ENCODE data around the gene DPYSL4. TPM values are rescaled to one million over a fixed set of nuclear protein-coding genes. Genes with fewer than 3 reads are reported as not detected.

Gene DPYSL4
- total RNA-seq, 1 donor from 2014 or later, result 0.53 TPM

GRCh38 chr10:132169766-132170560, 16.8 kb upstream of the DPYSL4 start:
- no peak for DNase-seq
- intact Hi-C loops (cut with micrococcal nuclease), result no loop called here
- POLR2A ChIA-PET, result no interaction called here
- peaks cover 7% of the 10 kb centered on the region for H3K27me3 Mint-ChIP-seq
- ATAC-seq (ENCODE audit: low read depth), result no peak
- no peak overlapping the region for H3K4me3 Mint-ChIP-seq
- H3K4me1 Mint-ChIP-seq, result no peaks in the 10 kb centered on the region
- no peak overlapping the region for H3K27ac Mint-ChIP-seq
- no peaks in the 10 kb centered on the region for H3K36me3 Mint-ChIP-seq (ENCODE audit: low read depth)
- CTCF ChIA-PET, result no interaction called here
- no peaks in the 10 kb centered on the region for H3K9me3 Mint-ChIP-seq
- TF ChIP-seq, protein P1, sequence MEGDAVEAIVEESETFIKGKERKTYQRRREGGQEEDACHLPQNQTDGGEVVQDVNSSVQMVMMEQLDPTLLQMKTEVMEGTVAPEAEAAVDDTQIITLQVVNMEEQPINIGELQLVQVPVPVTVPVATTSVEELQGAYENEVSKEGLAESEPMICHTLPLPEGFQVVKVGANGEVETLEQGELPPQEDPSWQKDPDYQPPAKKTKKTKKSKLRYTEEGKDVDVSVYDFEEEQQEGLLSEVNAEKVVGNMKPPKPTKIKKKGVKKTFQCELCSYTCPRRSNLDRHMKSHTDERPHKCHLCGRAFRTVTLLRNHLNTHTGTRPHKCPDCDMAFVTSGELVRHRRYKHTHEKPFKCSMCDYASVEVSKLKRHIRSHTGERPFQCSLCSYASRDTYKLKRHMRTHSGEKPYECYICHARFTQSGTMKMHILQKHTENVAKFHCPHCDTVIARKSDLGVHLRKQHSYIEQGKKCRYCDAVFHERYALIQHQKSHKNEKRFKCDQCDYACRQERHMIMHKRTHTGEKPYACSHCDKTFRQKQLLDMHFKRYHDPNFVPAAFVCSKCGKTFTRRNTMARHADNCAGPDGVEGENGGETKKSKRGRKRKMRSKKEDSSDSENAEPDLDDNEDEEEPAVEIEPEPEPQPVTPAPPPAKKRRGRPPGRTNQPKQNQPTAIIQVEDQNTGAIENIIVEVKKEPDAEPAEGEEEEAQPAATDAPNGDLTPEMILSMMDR (IDR thresholded peaks at IDR 0.05), result no peak

DNA sequence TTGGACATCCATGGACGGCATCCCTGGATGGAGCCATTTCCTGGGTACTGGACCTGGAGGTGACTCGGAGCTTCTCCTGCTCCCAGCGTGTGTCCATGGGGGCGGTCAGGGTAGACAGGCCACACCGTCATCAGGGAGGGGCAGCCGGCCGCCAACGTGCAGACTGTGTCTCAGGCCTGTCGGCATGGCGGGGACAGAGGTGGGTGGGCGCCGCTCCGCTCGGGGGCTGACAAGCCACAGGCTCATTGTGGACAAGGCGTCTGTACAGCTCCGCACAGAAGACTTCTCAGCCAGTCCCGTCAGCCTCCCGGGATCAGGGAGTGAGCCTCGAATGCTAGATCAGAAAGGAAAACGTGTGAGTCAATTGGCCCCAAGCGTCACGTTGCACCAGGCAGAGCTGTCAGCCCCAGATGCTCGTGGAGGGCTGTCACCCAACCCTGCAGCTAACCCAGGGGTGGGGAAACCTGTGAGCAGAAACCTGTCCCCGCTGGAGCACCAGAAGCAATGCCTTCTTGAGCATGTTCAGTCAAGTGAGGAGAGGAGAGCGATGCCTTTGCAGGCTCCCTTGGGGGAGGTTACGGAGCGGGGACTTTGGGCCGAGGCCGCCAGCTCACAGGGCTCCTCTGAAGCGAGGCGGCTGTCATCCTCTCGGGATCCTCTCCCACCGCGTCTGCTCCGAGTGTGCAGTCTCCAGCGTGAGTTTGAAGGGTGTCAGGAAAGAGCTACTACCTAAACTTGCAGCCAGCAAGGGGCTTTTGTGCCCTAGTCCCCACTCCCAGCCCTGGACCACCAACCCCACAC, 16.0 kb upstream of the DPYSL4 start:
- Mint-ChIP-seq H3K27ac (no peak overlapping the region), H3K9me3 (no peaks in the 10 kb centered on the region), H3K36me3 (ENCODE audit: low read depth) (no peaks in the 10 kb centered on the region), H3K4me1 (no peaks in the 10 kb centered on the region), H3K27me3 (peaks cover 7% of the 10 kb centered on the region), H3K4me3 (no peak overlapping the region)
- TF ChIP-seq, protein P1 (IDR thresholded peaks at IDR 0.05), result no peak
- ChIA-PET POLR2A (interaction anchor here (0.6 kb wide), 1 partner anchor 239 kb away, joined by 3 read pairs; no protein-coding TSS in a partner anchor), CTCF (no interaction called here)
- ATAC-seq (ENCODE audit: low read depth), result no peak
- intact Hi-C loops (cut with micrococcal nuclease), result no loop called here
- no peak for DNase-seq

DNA sequence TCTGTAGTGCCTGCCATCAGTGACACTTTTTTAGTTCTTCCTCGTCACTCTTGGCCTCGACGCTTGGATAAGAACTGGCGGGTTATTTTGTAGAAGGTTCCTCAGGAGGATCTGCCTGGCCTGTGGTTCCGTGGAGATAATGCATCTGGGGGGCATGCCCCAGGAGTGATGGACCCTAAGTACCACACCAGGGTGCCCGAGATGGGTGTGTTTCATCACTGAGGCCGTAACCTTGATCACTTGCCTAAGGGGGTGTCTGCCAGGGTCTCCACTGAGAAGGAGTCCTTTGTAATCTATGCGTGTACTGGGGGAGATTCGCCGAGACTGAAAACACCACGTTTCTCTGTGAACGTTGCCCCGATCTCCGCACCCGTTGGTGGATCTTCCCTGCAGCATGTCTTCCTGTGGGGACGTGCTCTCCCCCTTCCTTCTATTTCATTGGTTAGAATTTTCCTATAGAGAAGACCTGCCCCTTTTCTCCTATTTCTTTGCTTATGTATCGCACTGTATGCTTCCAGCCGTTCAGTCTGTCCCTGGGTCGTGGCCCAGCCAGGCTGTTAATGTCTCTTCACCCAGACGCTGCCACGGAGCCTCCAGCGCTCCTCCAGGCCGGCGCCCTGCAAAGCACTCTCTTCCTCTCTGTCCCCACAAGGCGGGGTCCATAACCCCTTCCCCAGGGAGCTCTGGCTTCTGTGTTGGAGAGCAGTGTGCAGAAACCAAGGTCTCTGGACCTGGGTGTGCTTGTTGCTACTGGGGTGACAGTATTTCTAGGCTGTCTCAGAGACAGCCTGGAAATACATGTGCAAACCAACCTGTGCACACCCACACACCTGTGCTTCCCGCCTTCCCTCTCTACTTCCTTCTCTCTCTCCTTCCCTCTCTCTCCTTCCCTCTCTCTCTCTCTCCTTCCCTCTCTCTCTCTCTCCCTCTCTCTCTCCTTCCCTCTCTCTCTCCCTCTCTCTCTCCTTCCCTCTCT, 14.4 kb upstream of the DPYSL4 start:
- intact Hi-C loops (cut with micrococcal nuclease), result no loop called here
- H3K9me3 Mint-ChIP-seq, result no peaks in the 10 kb centered on the region
- H3K4me1 Mint-ChIP-seq, result peaks cover 10% of the 10 kb centered on the region
- no peak overlapping the region for H3K4me3 Mint-ChIP-seq
- no peaks in the 10 kb centered on the region for H3K36me3 Mint-ChIP-seq (ENCODE audit: low read depth)
- H3K27me3 Mint-ChIP-seq, result peaks cover 10% of the 10 kb centered on the region
- ChIA-PET CTCF (no interaction called here), POLR2A (no interaction called here)
- TF ChIP-seq, protein P1 (IDR thresholded peaks at IDR 0.05), result no peak
- DNase-seq, result no peak
- H3K27ac Mint-ChIP-seq, result no peak overlapping the region
- no peak for ATAC-seq (ENCODE audit: low read depth)

- H3K27ac Mint-ChIP-seq, result no peak overlapping the region
- POLR2A ChIA-PET, result no interaction called here
- intact Hi-C loops (cut with micrococcal nuclease), result no loop called here
- peaks cover 18% of the 10 kb centered on the region for H3K27me3 Mint-ChIP-seq
- no peaks in the 10 kb centered on the region for H3K36me3 Mint-ChIP-seq (ENCODE audit: low read depth)
- TF ChIP-seq, protein P1 (IDR thresholded peaks at IDR 0.05), result no peak
- H3K4me3 Mint-ChIP-seq, result no peak overlapping the region
- H3K4me1 Mint-ChIP-seq, result peaks cover 10% of the 10 kb centered on the region
- no peaks in the 10 kb centered on the region for H3K9me3 Mint-ChIP-seq
- ATAC-seq (ENCODE audit: low read depth) (no peak), DNase-seq (no peak)
- CTCF ChIA-PET, result no interaction called here
Observed at GRCh38 chr10:132173185-132173584, 13.6 kb upstream of the DPYSL4 start.

Measured in activated B cell treated with CpG ODN at 0.5 μM for 24 hours (primary cell).